Keratinocyte (primary cell): ENCODE results near the gene SPACA9. TPM values are rescaled to one million over a fixed set of nuclear protein-coding genes. Genes with fewer than 3 reads are reported as not detected.

Source experiments
- DNase-seq: peaks from one replicate; pipeline ENCODE4 v3.0.0-alpha.2; 2011; ENCODE audit warnings: low read depth, missing footprints, low spot score
- FAIRE-seq: peaks from 2 replicates; lab custom pipeline; 2011; peaks lifted over from hg19 to GRCh38; lab: Jason Lieb, UNC
- H2AFZ ChIP-seq: 2 replicates; pipeline ENCODE4 v1.6.0; 2012; ENCODE audit warnings: low read length, control low read depth, inconsistent platforms; ENCODE audit not compliant: control insufficient read depth
- H3K27ac ChIP-seq: 2 replicates; pipeline ENCODE4 v1.5.1; 2011; ENCODE audit warnings: low read length; ENCODE audit not compliant: control insufficient read depth, insufficient read depth
- H3K27me3 ChIP-seq: 3 replicates; pipeline ENCODE4 v1.6.0; 2011; ENCODE audit warnings: low read length; ENCODE audit not compliant: control insufficient read depth, insufficient read depth; ENCODE audit errors: extremely low read depth
- H3K36me3 ChIP-seq, 2 experiments: 2 replicates in 1 of 2; 3 replicates in 1 of 2; pipeline ENCODE4 v1.5.1; 2011; ENCODE audit warnings: low read length in 2 of 2, mild to moderate bottlenecking in 1 of 2; ENCODE audit not compliant: control insufficient read depth in 2 of 2, insufficient read depth in 2 of 2; ENCODE audit errors: extremely low read depth in 1 of 2
- H3K4me1 ChIP-seq: 3 replicates; pipeline ENCODE4 v1.5.1; 2011; ENCODE audit warnings: low read length; ENCODE audit not compliant: control insufficient read depth, insufficient read depth; ENCODE audit errors: extremely low read depth
- H3K4me2 ChIP-seq: 3 replicates; pipeline ENCODE4 v1.6.0; 2011; ENCODE audit warnings: low read depth, low read length; ENCODE audit not compliant: control insufficient read depth, insufficient read depth; ENCODE audit errors: extremely low read depth
- H3K4me3 ChIP-seq, 3 experiments: fragments of 200-600 bp in 1 of 3; sonication (generic) in 1 of 3; 2 replicates in 2 of 3; 3 replicates in 1 of 3; pipeline ENCODE4 v1.5.1; 2011 to 2016; ENCODE audit warnings: low read length in 3 of 3, mild to moderate bottlenecking in 3 of 3, control low read depth in 2 of 3, inconsistent platforms in 1 of 3, low read depth in 1 of 3, mixed read lengths in 1 of 3, mixed run types in 1 of 3, moderate library complexity in 1 of 3; ENCODE audit not compliant: control insufficient read depth in 2 of 3, insufficient read depth in 2 of 3; ENCODE audit errors: extremely low read depth in 1 of 3
- H3K79me2 ChIP-seq: 2 replicates; pipeline ENCODE4 v1.6.0; 2012; ENCODE audit warnings: low read length; ENCODE audit not compliant: control insufficient read depth, insufficient read depth
- H3K9ac ChIP-seq: 3 replicates; pipeline ENCODE4 v1.6.0; 2011; ENCODE audit warnings: low read length; ENCODE audit not compliant: control insufficient read depth, insufficient read depth; ENCODE audit errors: extremely low read depth
- H3K9me1 ChIP-seq: 3 replicates; pipeline ENCODE4 v1.6.0; 2011; ENCODE audit warnings: low read length; ENCODE audit not compliant: control insufficient read depth, insufficient read depth; ENCODE audit errors: extremely low read depth
- H3K9me3 ChIP-seq: 2 replicates; pipeline ENCODE4 v1.5.1; 2012; ENCODE audit warnings: low read depth, low read length; ENCODE audit not compliant: control insufficient read depth
- H4K20me1 ChIP-seq: 3 replicates; pipeline ENCODE4 v1.6.0; 2011; ENCODE audit warnings: low read length; ENCODE audit not compliant: control insufficient read depth, insufficient read depth; ENCODE audit errors: extremely low read depth
- CTCF ChIP-seq, 3 experiments: IDR thresholded peaks in 1 of 3; conservative IDR thresholded peaks in 1 of 3; optimal IDR thresholded peaks in 1 of 3; 2 replicates in 2 of 3; 3 replicates in 1 of 3; pipeline versions ENCODE3 to v1.5.1; 2011; ENCODE audit warnings: low read length in 3 of 3, mild to moderate bottlenecking in 3 of 3, moderate library complexity in 2 of 3, control low read depth in 1 of 3, inconsistent platforms in 1 of 3; ENCODE audit not compliant: insufficient read depth in 2 of 3; ENCODE audit errors: extremely low read depth in 1 of 3
- EZH2 ChIP-seq: IDR thresholded peaks from one replicate; pipeline ENCODE4 v1.6.1; 2012; ENCODE audit warnings: inconsistent platforms, mild to moderate bottlenecking, low read length, moderate library complexity
- dilution Hi-C: fragments of 300-500 bp; cut with MboI; formaldehyde crosslinking; loops from one replicate; pipeline ENCODE4 v1.7.0; 2020; ENCODE audit warnings: low sequenced_read_pairs; ENCODE audit not compliant: extremely low pct_ligation_motif_present
- polyA plus RNA-seq, 5 experiments: library from polyadenylated mRNA; depleted of rRNA in 3 of 5; stranded (reverse) in 3 of 5; stranded (forward) in 1 of 5; unstranded in 1 of 5; fragments of >200 nt; gene quantifications; 1 replicate in 1 of 5; 2 replicates in 3 of 5; 3 replicates in 1 of 5; pipeline versions ENCODE4 v1.2.1 to v1.2.3, GENCODE V29; 2011 to 2012; ENCODE audit warnings: missing spikeins in 2 of 5, low read depth in 1 of 5, low replicate concordance in 1 of 5

SPACA9 gene
- polyA plus RNA-seq, 1 donor (not counting 4 experiments of a cell fraction or from before 2014, with no cell fraction given): 3.6 TPM

- Histone ChIP-seq H3K4me1 (no peaks in the 10 kb centered on the region), H3K9me1 (no peaks in the 10 kb centered on the region), H3K4me2 (no peak overlapping the region), H3K36me3 (peaks cover 13 to 25% of the 10 kb centered on the region in 2 experiments), H3K4me3 (no peak overlapping the region), H3K27me3 (no peaks in the 10 kb centered on the region), H3K27ac (no peak overlapping the region), H2AFZ (no peak overlapping the region), H3K9me3 (no peaks in the 10 kb centered on the region), H4K20me1 (no peaks in the 10 kb centered on the region), H3K9ac (no peak overlapping the region), H3K79me2 (no peaks in the 10 kb centered on the region)
- TF ChIP-seq CTCF (optimal IDR thresholded peaks at IDR 0.05 in 1 of 3, IDR thresholded peaks at IDR 0.05 in 1 of 3, conservative IDR thresholded peaks at IDR 0.05 in 1 of 3; ENCODE audit: extremely low read depth in 1 of 3, insufficient read depth in 2 of 3, low read length in 3 of 3): no peak
- DNase-seq: no peak
- no peak for FAIRE-seq
- dilution Hi-C loops: no loop called here
Observed at GRCh38 chr9:132903574-132904492, 25.1 kb downstream of the SPACA9 start.

- Histone ChIP-seq H3K36me3 (peaks cover 15 to 19% of the 10 kb centered on the region in 2 experiments), H3K9me1 (no peaks in the 10 kb centered on the region), H3K79me2 (no peaks in the 10 kb centered on the region), H3K9ac (no peak overlapping the region), H3K27me3 (no peaks in the 10 kb centered on the region), H3K9me3 (no peaks in the 10 kb centered on the region), H4K20me1 (no peaks in the 10 kb centered on the region), H3K4me1 (no peaks in the 10 kb centered on the region), H2AFZ (no peak overlapping the region), H3K27ac (no peak overlapping the region), H3K4me2 (no peak overlapping the region), H3K4me3 (no peak overlapping the region)
- FAIRE-seq (no peak), DNase-seq (no peak)
- dilution Hi-C loops: no loop called here
- TF ChIP-seq CTCF (optimal IDR thresholded peaks at IDR 0.05 in 1 of 3, IDR thresholded peaks at IDR 0.05 in 1 of 3, conservative IDR thresholded peaks at IDR 0.05 in 1 of 3; ENCODE audit: extremely low read depth in 1 of 3, insufficient read depth in 2 of 3, low read length in 3 of 3) (no peak), EZH2 (no peak)
Observed at GRCh38 chr9:132905726-132906125, 27.0 kb downstream of the SPACA9 start.
